Posterior vena cava (tissue), 2 donors: ENCODE measurements around the gene ZNF613. TPM values are rescaled to one million over a fixed set of nuclear protein-coding genes. Genes with fewer than 3 reads are reported as not detected.
A peak's percentile ranks its signal among the peaks of the same experiment; 100 is the strongest.

Experiments
- DNase-seq: peaks from one replicate; pipeline ENCODE4 v3.0.0-alpha.2; 2020; ENCODE audit warnings: low spot score
- intact Hi-C, 2 donors: fragments of 100-400 bp; cut with DNase I; formaldehyde crosslinking; loops; one replicate each; pipeline versions ENCODE4 v1.14.1 to v1.14.2; 2022 to 2023
- total RNA-seq, 2 donors: library from RNA; stranded (reverse); fragmentation: NEBNext Ultra II Directional; extraction: Animal tissue kit (Norgen Biotek cat#: 25700); gene quantifications; one replicate each; pipeline ENCODE4 v1.2.1, GENCODE V29; 2021
- donor health status: DM: yes; HTN: yes; CAD: no.
- donor health status: DM: yes; HTN: yes; CAD: no.

Gene ZNF613
- total RNA-seq, 2 donors from 2014 or later = 6.7 to 7.0 TPM

DNA sequence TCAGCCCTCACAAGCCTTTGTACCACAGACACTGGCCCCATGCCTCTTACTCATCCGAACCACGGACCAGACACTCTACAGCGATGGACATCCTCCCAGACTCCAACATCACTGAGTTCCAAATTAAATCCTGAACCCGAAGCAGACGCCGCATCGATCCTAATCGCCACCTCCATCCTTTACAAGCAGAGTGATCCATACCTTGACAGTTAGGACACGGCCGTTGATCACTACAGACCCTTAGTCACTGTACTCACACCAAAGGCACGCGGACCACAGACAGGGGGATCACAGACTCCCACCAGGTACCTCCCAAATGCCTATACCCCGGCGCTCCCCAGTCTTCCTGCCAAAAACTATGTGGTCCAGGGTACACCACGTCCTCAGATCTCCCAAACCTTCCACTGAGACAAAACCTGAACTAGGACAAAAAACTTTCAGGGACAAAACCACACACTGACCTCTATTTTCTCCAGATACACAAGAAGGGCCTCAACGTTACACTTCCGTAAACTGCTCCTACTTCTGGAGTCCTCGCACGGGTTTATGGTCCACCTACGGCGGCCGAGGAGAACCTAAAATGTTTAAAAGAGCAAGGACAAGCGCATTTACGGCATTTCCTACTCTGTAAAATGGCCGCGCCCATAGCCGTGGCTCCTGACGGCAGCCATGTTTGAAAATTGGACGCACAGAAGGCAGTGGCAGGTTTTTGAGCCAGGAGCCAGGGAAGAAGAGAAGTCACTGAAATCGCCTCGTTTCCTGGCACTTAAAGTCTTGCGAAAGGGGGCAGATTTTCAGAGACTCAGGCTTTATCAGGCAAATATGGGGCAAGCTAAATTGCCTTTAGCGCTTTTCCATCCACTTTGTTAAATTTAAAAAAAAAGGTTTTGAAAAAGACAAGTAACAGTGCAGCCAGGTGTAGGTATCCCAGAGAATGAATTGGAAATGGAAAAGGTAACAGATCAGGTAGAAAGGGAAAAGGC lies 59.3 kb downstream of the ZNF613 start, which contains the start of gene ZNF350:
ZNF350 (minus strand) TSS at position 532 of the 983 bp plus-strand sequence. CDS start 12,480 bp downstream, outside the sequence.
- intact Hi-C loops = no loop called here
- peak; percentile 96 for DNase-seq

DNA sequence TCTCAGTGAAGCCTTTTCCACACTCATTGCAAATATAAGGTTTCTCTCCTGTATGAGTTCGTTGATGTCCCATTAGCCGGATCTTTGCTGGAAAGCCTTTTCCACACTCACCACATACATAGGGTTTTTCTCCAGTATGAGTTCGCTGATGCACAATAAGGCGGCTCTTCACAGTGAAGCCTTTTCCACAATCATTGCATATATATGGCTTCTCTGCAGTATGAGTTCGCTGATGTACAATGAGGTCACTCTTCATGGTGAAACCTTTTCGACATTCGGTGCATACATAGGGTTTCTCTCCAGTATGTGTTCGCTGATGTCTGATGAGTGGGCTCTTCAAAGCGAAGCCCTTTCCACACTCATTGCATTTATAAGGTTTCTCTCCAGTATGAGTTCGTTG lies 66.2 kb downstream of the ZNF613 start:
- intact Hi-C loops = no loop called here
- DNase-seq = no peak

DNA sequence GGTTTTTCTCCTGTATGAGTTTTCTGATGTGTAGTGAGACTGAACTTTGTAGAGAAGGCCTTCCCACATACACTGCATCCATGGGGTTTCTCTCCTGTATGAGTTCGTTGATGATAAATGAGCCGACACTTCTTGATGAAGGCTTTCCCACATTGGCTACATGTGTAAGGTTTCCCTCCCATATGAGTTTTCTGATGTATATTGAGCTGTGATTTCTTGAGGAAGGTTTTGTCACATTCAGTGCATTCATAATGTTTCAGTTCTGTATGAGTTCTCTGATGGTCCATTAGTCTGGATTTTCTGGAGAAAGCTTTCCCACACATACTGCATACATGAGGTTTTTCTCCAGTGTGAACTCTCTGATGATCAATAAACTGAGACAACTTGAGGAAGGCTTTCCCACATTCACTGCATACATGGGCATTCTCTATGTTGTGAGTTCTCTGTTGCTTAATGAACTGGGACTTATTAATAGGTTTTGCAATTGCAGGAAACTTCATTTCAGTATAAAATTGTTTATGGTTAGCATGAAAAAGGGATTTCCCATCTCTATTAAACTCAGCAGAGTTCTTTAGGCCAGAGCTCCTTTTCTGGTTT lies 66.9 kb downstream of the ZNF613 start:
- no peak for DNase-seq

More for the DNA sequence above, 66.9 kb downstream of the ZNF613 start:
- intact Hi-C loops = no loop called here

Other genes with a start within 250 kb of the ZNF613 start
- gene SPACA6, start 234.1 kb upstream of the ZNF613 start, total RNA-seq = 10 to 100 TPM; 22.7 to 22.9 TPM
- gene HAS1, start 203.5 kb upstream of the ZNF613 start, total RNA-seq = 1 to 10 TPM; 3.8 to 6.7 TPM
- 10 to 100 TPM; 24.0 to 38.3 TPM for gene FPR1, start 175.6 kb upstream of the ZNF613 start, total RNA-seq
- gene FPR2, start 166.3 kb upstream of the ZNF613 start, total RNA-seq = 1 to 10 TPM; 1.7 to 6.9 TPM
- gene FPR3, start 132.3 kb upstream of the ZNF613 start, total RNA-seq = 10 to 100 TPM; 14.5 to 15.0 TPM
- gene ZNF577, start 39.5 kb upstream of the ZNF613 start, total RNA-seq = 10 to 100 TPM in 1 of 2 donors, 1 to 10 TPM in 1; 9.3 to 10.0 TPM
- 10 to 100 TPM; 13.1 to 13.9 TPM for gene ZNF649, start 22.5 kb upstream of the ZNF613 start, total RNA-seq
- 10 to 100 TPM; 11.2 to 12.1 TPM for gene ZNF350, start 59.4 kb downstream of the ZNF613 start, total RNA-seq
- 10 to 100 TPM; 12.4 to 13.4 TPM for gene ZNF615, start 80.7 kb downstream of the ZNF613 start, total RNA-seq
- 1 to 10 TPM; 7.6 to 9.8 TPM for gene ZNF614, start 100.9 kb downstream of the ZNF613 start, total RNA-seq
- 10 to 100 TPM; 12.5 to 18.1 TPM for gene ZNF432, start 121.4 kb downstream of the ZNF613 start, total RNA-seq
- 10 to 100 TPM; 25.5 to 29.0 TPM for gene ZNF841, start 168.3 kb downstream of the ZNF613 start, total RNA-seq
- gene ZNF616, start 212.5 kb downstream of the ZNF613 start, total RNA-seq = 10 to 100 TPM in 1 of 2 donors, 1 to 10 TPM in 1; 9.6 to 11.2 TPM
- gene ZNF836, start 244.1 kb downstream of the ZNF613 start, total RNA-seq = 10 to 100 TPM; 12.0 to 14.4 TPM